Inflammatory macrophage treated with lipopolysaccharide for 4 hours (primary cell): Measurements from ENCODE around the gene BACH2.
"Not testable (repeated sequence)": the region's sequence is repeated elsewhere in the genome, so short reads cannot be mapped to it uniquely, and the experiment has no call there.

ENCODE experiments used
- DNase-seq: peaks from one replicate; pipeline ENCODE4 v3.0.0-alpha.2; 2020

The BACH2 gene

DNA sequence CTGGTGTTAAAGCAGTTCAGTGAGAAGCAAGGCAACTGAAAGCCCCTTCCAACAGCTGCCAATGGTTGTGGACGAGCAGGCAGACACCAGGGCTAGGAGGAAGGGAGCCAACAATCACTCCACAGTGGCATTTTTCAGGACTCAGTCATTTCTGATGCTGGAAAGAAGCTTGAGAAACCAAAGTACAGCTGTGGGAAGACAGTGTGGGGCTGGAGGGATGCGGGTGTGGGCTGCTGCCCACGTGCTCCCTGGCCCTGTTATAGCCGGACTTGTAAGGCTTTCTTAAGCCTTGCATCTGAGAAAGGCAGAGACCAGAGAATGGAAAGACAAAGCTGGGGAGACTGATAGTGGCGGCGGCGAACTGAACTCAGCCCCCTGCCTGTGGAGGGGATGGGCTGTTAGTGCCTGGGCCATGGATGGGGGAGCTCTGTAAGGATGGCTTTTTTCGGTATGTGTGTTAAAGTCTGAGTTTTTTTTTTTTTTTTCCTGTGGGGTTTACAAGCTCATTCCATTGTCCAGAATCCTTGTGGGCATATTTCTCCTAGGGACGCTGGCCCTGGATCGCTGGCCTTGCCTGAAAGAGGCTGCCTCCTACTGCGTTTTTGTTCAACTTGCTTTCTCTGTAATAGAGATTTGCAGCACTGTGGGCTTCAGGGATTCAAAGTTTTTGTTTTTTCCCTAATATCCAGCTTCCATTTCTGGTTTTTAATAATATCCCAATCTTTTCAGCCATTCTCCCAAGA is 310.7 kb downstream of the BACH2 start:
- DNase-seq = no peak

- DNase-seq = no peak
Observed at GRCh38 chr6:89984926-89985750, 311.5 kb downstream of the BACH2 start.

- no peak for DNase-seq
Observed at GRCh38 chr6:89980353-89980752, 316.3 kb downstream of the BACH2 start.

GRCh38 chr6:89979481-89980119 is 317.0 kb downstream of the BACH2 start:
- no peak for DNase-seq

DNA sequence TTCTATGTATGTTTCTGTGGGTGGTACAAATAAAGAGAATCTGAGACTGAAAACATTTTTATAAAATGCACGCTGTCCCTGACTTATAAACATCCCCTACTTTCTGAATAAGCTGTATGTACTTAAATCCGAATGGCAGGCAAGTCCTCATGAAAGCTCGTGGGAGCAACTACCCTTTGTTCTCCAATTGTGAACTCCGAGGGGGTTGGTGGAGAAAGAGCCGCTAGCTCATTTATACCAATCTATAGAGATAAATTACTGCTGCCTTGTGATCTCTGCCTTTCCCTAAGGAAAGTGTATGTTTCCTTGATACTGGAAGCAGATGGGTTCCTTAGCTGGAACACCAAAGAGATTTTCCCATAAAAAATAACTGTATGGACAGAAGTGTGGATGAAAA is 317.9 kb downstream of the BACH2 start:
- no peak for DNase-seq

- DNase-seq = no peak
Observed at GRCh38 chr6:89977808-89978748, 318.6 kb downstream of the BACH2 start.

- DNase-seq = no peak
Observed at GRCh38 chr6:89976694-89977020, 320.0 kb downstream of the BACH2 start.

DNA sequence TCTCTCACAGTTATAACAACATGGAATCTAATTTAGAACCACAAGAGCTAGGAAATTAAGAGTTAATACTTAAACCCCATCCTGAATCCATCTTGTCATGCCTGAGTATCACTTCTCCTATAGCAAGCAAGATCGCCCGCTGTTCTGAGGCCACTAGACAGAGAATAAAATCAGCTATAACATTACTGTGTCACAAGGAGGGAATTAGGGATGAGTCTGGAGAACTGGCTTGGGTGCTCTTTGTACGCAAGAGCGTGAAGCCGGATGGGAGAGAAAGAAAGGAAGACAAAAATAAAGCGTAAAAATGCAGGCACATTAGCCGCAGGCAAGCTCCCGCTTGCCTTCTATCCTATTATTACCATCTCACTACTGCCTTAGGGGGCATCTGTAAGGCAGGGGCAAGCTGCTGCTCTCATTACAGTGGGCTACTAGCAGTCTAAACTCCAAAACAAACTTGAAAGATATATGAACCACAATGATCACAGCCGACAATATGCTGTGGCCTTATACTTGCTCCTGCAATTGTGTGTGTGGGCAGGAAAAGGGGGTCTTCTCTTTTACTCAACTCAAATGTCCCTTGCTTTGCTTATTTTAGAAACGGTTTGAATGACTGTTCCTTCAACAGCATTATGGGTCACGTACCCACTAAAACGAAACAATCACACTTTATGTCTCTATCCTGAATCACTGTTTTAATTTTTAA is 320.5 kb downstream of the BACH2 start:
- no peak for DNase-seq

DNA sequence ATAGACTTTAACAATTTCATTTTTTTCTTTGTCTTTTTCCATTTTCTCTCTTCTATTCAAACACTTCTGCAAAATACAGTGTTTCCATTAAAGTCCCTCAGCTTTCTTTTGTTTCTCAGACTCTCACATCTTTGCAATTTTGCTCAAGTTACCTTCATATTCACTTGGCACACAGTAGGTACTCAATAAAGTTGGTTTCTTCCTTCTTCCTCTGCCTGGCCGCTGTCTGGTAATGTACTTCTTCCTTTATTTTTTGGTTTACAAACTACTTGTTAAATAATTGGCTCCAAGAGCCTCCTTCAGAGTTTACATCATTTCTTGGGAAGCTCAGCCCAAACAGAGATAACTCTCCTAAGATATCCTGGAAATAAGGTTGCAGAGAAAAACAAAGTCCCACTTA is 321.3 kb downstream of the BACH2 start:
- DNase-seq = no peak

- no peak for DNase-seq
Observed at GRCh38 chr6:89974834-89975233, 321.8 kb downstream of the BACH2 start.

DNA sequence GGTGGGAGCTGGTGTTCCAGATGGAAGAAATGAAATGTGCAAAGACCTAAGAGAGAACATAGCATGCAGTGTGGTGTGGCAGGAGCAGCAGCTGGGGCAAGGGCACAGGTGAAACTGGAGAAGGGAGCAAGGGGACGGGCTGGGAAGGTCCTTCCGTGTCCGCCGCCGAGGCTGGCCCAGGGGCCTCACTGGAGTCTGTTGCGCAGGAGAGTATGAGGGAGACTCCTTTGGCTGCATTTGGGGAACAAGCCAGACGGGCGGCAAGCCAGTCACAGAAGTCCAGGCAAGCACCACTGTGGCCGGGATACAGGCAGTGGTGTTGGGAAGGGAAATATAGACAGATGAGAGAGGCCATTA is 324.6 kb downstream of the BACH2 start:
- DNase-seq = no peak

GRCh38 chr6:89971338-89972024 is 325.2 kb downstream of the BACH2 start:
- DNase-seq = not testable (repeated sequence)

GRCh38 chr6:89970609-89971337 is 325.9 kb downstream of the BACH2 start:
- peak; percentile 48 for DNase-seq

- DNase-seq = no peak
Observed at GRCh38 chr6:89970072-89970471, 326.6 kb downstream of the BACH2 start.

GRCh38 chr6:89966913-89967312 is 329.7 kb downstream of the BACH2 start:
- no peak for DNase-seq

DNA sequence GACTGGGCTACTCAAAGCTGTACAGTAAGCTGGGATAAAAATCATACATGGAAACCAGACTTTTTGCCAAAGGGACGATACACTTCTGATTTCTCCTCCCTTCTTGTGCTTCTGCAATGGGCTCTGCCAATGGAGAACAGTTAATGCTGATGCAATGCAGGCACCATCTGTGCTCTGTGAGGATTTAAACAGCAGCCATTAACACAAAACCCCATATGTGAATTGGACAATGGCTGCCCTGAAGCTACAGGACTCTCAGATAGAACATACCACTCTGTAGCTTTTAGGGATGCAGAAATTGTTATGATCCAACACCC is 330.5 kb downstream of the BACH2 start:
- no peak for DNase-seq

DNA sequence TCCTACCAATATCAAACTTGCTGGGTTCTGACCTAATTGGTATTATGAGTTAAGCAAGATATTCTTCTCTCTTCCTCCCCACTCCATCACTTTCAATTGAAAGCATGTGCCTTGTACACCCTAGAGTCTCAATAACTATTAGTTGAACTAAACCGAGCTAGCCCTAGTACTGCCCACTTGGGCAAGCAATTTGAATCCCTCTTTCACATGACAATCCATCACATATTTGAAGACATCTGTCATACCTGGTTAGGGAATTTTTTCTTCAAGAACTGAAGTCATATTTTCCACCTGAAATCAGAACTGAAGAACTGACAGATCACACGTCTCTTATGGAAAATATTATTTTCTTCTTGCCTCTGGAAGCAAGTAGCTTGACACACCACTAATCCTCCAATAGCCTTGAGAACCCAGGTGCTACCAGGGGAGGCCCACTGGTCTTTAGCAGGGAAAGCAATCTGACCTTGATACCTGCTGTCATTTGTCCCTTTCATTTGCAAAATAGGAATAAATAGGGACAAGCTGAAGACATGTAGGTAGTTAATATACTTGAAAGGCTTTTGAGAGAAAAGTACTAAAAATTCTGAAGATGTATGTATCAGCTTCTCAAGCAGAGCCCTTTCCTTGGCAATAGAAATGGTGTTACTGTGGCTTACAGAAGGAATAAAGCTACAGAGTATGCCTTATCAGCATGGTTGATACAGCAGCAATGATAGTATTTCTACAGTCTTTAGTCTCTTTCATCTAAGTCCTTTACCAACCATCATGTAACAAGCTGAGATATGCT is 331.0 kb downstream of the BACH2 start:
- DNase-seq = no peak

GRCh38 chr6:89963391-89963790 is 333.3 kb downstream of the BACH2 start:
- peak; percentile 16 for DNase-seq

- DNase-seq = no peak
Observed at GRCh38 chr6:89961481-89961880, 335.2 kb downstream of the BACH2 start.

- no peak for DNase-seq
Observed at GRCh38 chr6:89959883-89960282, 336.8 kb downstream of the BACH2 start.
